Measurements from ENCODE around the gene LPCAT3. TPM values are rescaled to one million over a fixed set of nuclear protein-coding genes. Genes with fewer than 3 reads are reported as not detected.

Gene LPCAT3
- total and polyA plus RNA-seq, 2 of the 13 experiments (the other 11 are each of a cell fraction or from before 2014, with no cell fraction given) = 44.5 to 64.3 TPM

DNA sequence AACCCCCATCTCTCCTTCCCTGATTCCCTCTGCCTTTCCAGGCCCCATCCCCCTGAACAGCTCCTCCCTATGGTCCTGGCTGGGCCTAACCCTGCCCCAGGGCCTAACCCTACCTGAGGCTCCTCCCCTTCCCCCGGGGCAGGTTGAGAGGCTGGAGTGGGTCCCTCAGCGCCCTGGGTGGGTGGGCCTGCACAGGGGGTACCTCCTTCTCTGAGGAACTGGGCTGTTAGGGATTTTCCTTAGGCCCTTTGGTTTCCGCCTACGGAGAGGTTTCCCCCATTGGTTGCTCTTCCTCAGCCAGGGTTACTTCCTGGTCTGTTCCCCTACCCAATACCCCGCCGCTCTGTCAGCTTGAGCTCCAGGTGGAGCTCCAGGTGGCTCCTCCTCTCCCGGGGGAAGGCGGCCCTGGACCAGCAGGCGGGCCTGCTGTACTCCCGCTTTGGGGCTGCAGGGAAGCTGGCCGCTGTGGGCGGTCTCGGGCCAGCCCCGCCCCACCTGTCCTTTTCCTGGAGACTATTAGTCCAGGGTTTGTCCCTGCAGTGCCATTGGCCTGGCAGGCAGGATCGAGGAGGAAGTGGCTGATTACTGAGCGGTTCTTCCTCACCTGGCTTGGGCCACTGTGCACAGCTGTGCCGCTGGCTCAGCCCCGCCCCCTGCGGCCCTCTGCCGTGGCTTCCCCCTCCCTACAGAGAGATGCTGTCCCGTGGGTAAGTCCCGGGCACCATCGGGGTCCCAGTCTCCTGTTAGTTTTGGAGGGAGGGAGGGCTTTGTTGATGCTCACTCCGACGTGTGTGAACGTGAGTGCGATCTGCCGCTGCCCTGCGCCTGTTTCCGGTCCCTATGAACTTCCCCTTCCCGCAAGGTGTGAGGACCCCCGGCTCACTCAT is 72.0 kb downstream of the LPCAT3 start (continued):
- TF ChIP-seq MAF1 (CRISPR knock-in tag; IDR thresholded peaks at IDR 0.05; ENCODE audit: borderline replicate concordance) (no peak), TCF12 (IDR thresholded peaks at IDR 0.05) (no peak), TCF12 (CRISPR knock-in tag; IDR thresholded peaks at IDR 0.05) (0 out of 2 replicates have a peak, but pooled peaks have one; percentile 16), KDM1A (CRISPR knock-in tag; IDR thresholded peaks at IDR 0.05) (no peak), TEAD3 (CRISPR knock-in tag; optimal IDR thresholded peaks at IDR 0.05; ENCODE audit: borderline replicate concordance) (peak; percentile 56), RFXANK (CRISPR knock-in tag; IDR thresholded peaks at IDR 0.05) (peak; percentile 42; the same call in 1 of the 2 replicates), ZNF569 (CRISPR knock-in tag; IDR thresholded peaks at IDR 0.05; ENCODE audit: borderline replicate concordance) (no peak), TAF1 (CRISPR knock-in tag; IDR thresholded peaks at IDR 0.05) (peak; percentile 63; the same call in 1 of the 2 replicates), SAP130 (CRISPR knock-in tag; IDR thresholded peaks at IDR 0.05; ENCODE audit: low read depth) (peak; percentile 93), POLR2A (IDR thresholded peaks at IDR 0.05; ENCODE audit: insufficient read depth in 1 of 2, low read depth in 2 of 2, low read length in 2 of 2) (peak in 1 of 2 experiments; percentile 87; a peak in 2 of 4 replicates), ZNF781 (CRISPR knock-in tag; IDR thresholded peaks at IDR 0.05; ENCODE audit: borderline replicate concordance, not compliant biosample characterization) (no peak), ZNF777 (CRISPR knock-in tag; IDR thresholded peaks at IDR 0.05) (0 out of 2 replicates have a peak, but pooled peaks have one; percentile 31), MBNL3 (CRISPR knock-in tag; conservative IDR thresholded peaks at IDR 0.05) (no peak), GABPB1 (CRISPR knock-in tag; IDR thresholded peaks at IDR 0.05) (peak; percentile 88), NCOA1 (CRISPR knock-in tag; IDR thresholded peaks at IDR 0.05) (0 out of 2 replicates have a peak, but pooled peaks have one; percentile 14)
- TF ChIP-seq, protein P1, sequence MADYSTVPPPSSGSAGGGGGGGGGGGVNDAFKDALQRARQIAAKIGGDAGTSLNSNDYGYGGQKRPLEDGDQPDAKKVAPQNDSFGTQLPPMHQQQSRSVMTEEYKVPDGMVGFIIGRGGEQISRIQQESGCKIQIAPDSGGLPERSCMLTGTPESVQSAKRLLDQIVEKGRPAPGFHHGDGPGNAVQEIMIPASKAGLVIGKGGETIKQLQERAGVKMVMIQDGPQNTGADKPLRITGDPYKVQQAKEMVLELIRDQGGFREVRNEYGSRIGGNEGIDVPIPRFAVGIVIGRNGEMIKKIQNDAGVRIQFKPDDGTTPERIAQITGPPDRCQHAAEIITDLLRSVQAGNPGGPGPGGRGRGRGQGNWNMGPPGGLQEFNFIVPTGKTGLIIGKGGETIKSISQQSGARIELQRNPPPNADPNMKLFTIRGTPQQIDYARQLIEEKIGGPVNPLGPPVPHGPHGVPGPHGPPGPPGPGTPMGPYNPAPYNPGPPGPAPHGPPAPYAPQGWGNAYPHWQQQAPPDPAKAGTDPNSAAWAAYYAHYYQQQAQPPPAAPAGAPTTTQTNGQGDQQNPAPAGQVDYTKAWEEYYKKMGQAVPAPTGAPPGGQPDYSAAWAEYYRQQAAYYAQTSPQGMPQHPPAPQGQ (CRISPR knock-in tag; IDR thresholded peaks at IDR 0.05; ENCODE audit: borderline replicate concordance) = no peak
- TF ChIP-seq, protein P2, sequence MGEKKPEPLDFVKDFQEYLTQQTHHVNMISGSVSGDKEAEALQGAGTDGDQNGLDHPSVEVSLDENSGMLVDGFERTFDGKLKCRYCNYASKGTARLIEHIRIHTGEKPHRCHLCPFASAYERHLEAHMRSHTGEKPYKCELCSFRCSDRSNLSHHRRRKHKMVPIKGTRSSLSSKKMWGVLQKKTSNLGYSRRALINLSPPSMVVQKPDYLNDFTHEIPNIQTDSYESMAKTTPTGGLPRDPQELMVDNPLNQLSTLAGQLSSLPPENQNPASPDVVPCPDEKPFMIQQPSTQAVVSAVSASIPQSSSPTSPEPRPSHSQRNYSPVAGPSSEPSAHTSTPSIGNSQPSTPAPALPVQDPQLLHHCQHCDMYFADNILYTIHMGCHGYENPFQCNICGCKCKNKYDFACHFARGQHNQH (CRISPR knock-in tag; IDR thresholded peaks at IDR 0.05) = peak; percentile 77; the same call in 1 of the 2 replicates
- TF ChIP-seq, protein P3, sequence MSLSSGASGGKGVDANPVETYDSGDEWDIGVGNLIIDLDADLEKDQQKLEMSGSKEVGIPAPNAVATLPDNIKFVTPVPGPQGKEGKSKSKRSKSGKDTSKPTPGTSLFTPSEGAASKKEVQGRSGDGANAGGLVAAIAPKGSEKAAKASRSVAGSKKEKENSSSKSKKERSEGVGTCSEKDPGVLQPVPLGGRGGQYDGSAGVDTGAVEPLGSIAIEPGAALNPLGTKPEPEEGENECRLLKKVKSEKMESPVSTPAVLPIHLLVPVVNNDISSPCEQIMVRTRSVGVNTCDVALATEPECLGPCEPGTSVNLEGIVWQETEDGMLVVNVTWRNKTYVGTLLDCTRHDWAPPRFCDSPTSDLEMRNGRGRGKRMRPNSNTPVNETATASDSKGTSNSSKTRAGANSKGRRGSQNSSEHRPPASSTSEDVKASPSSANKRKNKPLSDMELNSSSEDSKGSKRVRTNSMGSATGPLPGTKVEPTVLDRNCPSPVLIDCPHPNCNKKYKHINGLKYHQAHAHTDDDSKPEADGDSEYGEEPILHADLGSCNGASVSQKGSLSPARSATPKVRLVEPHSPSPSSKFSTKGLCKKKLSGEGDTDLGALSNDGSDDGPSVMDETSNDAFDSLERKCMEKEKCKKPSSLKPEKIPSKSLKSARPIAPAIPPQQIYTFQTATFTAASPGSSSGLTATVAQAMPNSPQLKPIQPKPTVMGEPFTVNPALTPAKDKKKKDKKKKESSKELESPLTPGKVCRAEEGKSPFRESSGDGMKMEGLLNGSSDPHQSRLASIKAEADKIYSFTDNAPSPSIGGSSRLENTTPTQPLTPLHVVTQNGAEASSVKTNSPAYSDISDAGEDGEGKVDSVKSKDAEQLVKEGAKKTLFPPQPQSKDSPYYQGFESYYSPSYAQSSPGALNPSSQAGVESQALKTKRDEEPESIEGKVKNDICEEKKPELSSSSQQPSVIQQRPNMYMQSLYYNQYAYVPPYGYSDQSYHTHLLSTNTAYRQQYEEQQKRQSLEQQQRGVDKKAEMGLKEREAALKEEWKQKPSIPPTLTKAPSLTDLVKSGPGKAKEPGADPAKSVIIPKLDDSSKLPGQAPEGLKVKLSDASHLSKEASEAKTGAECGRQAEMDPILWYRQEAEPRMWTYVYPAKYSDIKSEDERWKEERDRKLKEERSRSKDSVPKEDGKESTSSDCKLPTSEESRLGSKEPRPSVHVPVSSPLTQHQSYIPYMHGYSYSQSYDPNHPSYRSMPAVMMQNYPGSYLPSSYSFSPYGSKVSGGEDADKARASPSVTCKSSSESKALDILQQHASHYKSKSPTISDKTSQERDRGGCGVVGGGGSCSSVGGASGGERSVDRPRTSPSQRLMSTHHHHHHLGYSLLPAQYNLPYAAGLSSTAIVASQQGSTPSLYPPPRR (CRISPR knock-in tag; IDR thresholded peaks at IDR 0.05; ENCODE audit: borderline replicate concordance) = peak; percentile 34; the same call in 1 of the 2 replicates
- TF ChIP-seq, protein P4, sequence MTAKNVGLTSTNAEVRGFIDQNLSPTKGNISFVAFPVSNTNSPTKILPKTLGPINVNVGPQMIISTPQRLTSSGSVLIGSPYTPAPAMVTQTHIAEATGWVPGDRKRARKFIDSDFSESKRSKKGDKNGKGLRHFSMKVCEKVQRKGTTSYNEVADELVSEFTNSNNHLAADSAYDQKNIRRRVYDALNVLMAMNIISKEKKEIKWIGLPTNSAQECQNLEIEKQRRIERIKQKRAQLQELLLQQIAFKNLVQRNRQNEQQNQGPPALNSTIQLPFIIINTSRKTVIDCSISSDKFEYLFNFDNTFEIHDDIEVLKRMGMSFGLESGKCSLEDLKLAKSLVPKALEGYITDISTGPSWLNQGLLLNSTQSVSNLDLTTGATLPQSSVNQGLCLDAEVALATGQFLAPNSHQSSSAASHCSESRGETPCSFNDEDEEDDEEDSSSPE (CRISPR knock-in tag; IDR thresholded peaks at IDR 0.05) = peak; percentile 58
- TF ChIP-seq, protein P5, sequence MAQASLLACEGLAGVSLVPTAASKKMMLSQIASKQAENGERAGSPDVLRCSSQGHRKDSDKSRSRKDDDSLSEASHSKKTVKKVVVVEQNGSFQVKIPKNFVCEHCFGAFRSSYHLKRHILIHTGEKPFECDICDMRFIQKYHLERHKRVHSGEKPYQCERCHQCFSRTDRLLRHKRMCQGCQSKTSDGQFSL (CRISPR knock-in tag; IDR thresholded peaks at IDR 0.05) = no peak

Measured in HepG2 (cell line).